GM12878 (cell line): ENCODE measurements around the gene PTPN14. TPM values are rescaled to one million over a fixed set of nuclear protein-coding genes. Genes with fewer than 3 reads are reported as not detected.

Source experiments
- ATAC-seq: fragments of 200-7000 bp; cut with Tn5 transposase; 3 replicates; pipeline ENCODE4 v1.9.1; 2020; ENCODE audit warnings: mild to moderate bottlenecking, moderate library complexity
- BruUV-seq: library from RNA; stranded (reverse); fragments of 400-500 nt; replicated peaks from 2 replicates; lab custom pipeline; 2021; lab: Mats Ljungman, UMichigan
- CTCF ChIA-PET: fragments of 300-600 bp; sonication (Branson Sonifier 250); formaldehyde crosslinking; extraction: SDS; loops from one replicate; lab custom pipeline; 2021; ENCODE audit warnings: inconsistent platforms; lab: Yijun Ruan, JAX
- POLR2A ChIA-PET: fragments of 350-600 bp; formaldehyde crosslinking; extraction: SDS; loops from one replicate; lab custom pipeline; 2021; ENCODE audit warnings: inconsistent platforms; lab: Charles Lee
- RAD21 ChIA-PET: fragments of 300-600 bp; sonication (Branson Sonifier 250); formaldehyde crosslinking; loops from one replicate; lab custom pipeline; 2023; ENCODE audit warnings: antibody characterized with exemption; ENCODE audit not compliant: unreplicated experiment; lab: Charles Lee
- SMC1A ChIA-PET: fragments of 300-600 bp; sonication (Branson Sonifier 250); formaldehyde crosslinking; loops from one replicate; lab custom pipeline; 2023; ENCODE audit not compliant: unreplicated experiment, uncharacterized antibody; lab: Charles Lee
- DNase-seq: peaks from one replicate; pipeline ENCODE4 v3.0.0-alpha.2; 2011; ENCODE audit warnings: low read depth, low spot score
- FAIRE-seq: peaks from 3 replicates; lab custom pipeline; 2011; peaks lifted over from hg19 to GRCh38; lab: Jason Lieb, UNC
- H2AFZ ChIP-seq: 2 replicates; pipeline ENCODE4 v1.6.0; 2011; ENCODE audit warnings: low read depth, low read length, control low read depth; ENCODE audit not compliant: control insufficient read depth
- H3K27ac ChIP-seq: 2 replicates; pipeline ENCODE4 v1.5.1; 2011; ENCODE audit warnings: control low read depth; ENCODE audit not compliant: control insufficient read depth, insufficient read depth
- H3K27me3 ChIP-seq, 2 experiments: replicated peaks in 1 of 2; 2 replicates each; pipeline versions ENCODE4 v1.6.0 to v1.6.1; 2011; ENCODE audit warnings: low read length in 1 of 2; ENCODE audit not compliant: control insufficient read depth in 2 of 2, insufficient read depth in 2 of 2
- H3K36me3 ChIP-seq, 2 experiments: 2 replicates each; pipeline ENCODE4 v1.5.1; 2011; ENCODE audit warnings: low read length in 1 of 2; ENCODE audit not compliant: control insufficient read depth in 2 of 2, insufficient read depth in 2 of 2
- H3K4me1 ChIP-seq: 2 replicates; pipeline ENCODE4 v1.6.1; 2011; ENCODE audit warnings: mild to moderate bottlenecking, low read length, moderate library complexity, mixed read lengths; ENCODE audit not compliant: control insufficient read depth, insufficient read depth
- H3K4me2 ChIP-seq: 2 replicates; pipeline ENCODE4 v1.6.0; 2011; ENCODE audit warnings: control low read depth; ENCODE audit not compliant: control insufficient read depth, insufficient read depth
- H3K4me3 ChIP-seq: fragments of 200-600 bp; sonication (generic); 2 replicates; pipeline ENCODE4 v1.5.1; 2016
- H3K79me2 ChIP-seq: 2 replicates; pipeline ENCODE4 v1.6.0; 2011; ENCODE audit warnings: low read length; ENCODE audit not compliant: control insufficient read depth, insufficient read depth
- H3K9ac ChIP-seq: 2 replicates; pipeline ENCODE4 v1.8.0; 2011; ENCODE audit warnings: low read length, control low read depth, mixed read lengths; ENCODE audit not compliant: control insufficient read depth, insufficient read depth
- H3K9me3 ChIP-seq: replicated peaks from 3 replicates; pipeline ENCODE4 v1.5.1; 2011; ENCODE audit warnings: mild to moderate bottlenecking, low read length; ENCODE audit not compliant: control insufficient read depth, insufficient read depth
- H4K20me1 ChIP-seq: 2 replicates; pipeline ENCODE4 v1.6.0; 2011; ENCODE audit not compliant: control insufficient read depth, insufficient read depth
- CTCF ChIP-seq, 3 experiments: IDR thresholded peaks in 2 of 3; conservative IDR thresholded peaks in 1 of 3; 2 replicates each; pipeline ENCODE4 v1.5.1; 2011; ENCODE audit warnings: low read depth in 3 of 3, low read length in 3 of 3, mild to moderate bottlenecking in 3 of 3, control low read depth in 2 of 3, moderate library complexity in 2 of 3, inconsistent platforms in 1 of 3, mixed read lengths in 1 of 3; ENCODE audit not compliant: control insufficient read depth in 2 of 3, insufficient read depth in 1 of 3; ENCODE audit errors: extremely low read depth in 1 of 3
- IRF3 ChIP-seq: fragments of 450-650 bp; IDR thresholded peaks from 2 replicates; pipeline ENCODE4 v1.6.1; 2014; ENCODE audit warnings: mild to moderate bottlenecking
- MEF2B ChIP-seq: fragments of 450-650 bp; IDR thresholded peaks from 2 replicates; pipeline ENCODE4 v1.6.1; 2018; ENCODE audit warnings: mild to moderate bottlenecking, moderate library complexity; ENCODE audit not compliant: partially characterized antibody, poor library complexity, severe bottlenecking
- RCOR1 ChIP-seq: conservative IDR thresholded peaks from 2 replicates; pipeline ENCODE4 v1.6.1; 2012; ENCODE audit warnings: low read depth, low read length, improper control_type of control experiment
- TAF1 ChIP-seq: IDR thresholded peaks from 2 replicates; pipeline ENCODE4 v1.6.1; 2011; ENCODE audit warnings: mild to moderate bottlenecking, low read depth, low read length, borderline replicate concordance
- ZBTB33 ChIP-seq: fragments of 450-650 bp; IDR thresholded peaks from 2 replicates; pipeline ENCODE4 v1.6.1; 2017; ENCODE audit warnings: mild to moderate bottlenecking
- ZNF592 ChIP-seq: fragments of 450-650 bp; IDR thresholded peaks from 2 replicates; pipeline ENCODE4 v1.6.1; 2017; ENCODE audit warnings: mild to moderate bottlenecking, moderate library complexity
- WGBS: methylation state at CpG from one replicate; pipeline ENCODE4 v1.1.6; 2016; ENCODE audit warnings: low lambda C conversion rate; ENCODE audit not compliant: insufficient replicate concordance, insufficient coverage; ENCODE audit errors: missing lambda C conversion rate; 5-methylcytosine and 5-hydroxymethylcytosine counted together
- in situ Hi-C: fragments of 300-500 bp; cut with MboI; formaldehyde crosslinking; loops from 9 replicates; pipeline ENCODE4 v1.14.3; 2018; ENCODE audit warnings: mixed read lengths
- intact Hi-C: fragments of 100-400 bp; cut with micrococcal nuclease; formaldehyde crosslinking; loops from one replicate; pipeline ENCODE4 v1.14.2; 2022; ENCODE audit not compliant: unreplicated experiment
- polyA plus RNA-seq, 11 experiments: library from polyadenylated mRNA; depleted of rRNA in 4 of 11; unstranded in 6 of 11; stranded (reverse) in 5 of 11; fragments of >200 nt; fragmentation: Nextera tagmentation in 4 of 11; fragmentation: Illumina TruSeq in 1 of 11; extraction: Ambion mirVana in 4 of 11; extraction: Trizol in 1 of 11; gene quantifications; 1 replicate in 1 of 11; 2 replicates in 10 of 11; pipeline versions ENCODE4 v1.2.1 to v1.2.3, GENCODE V29; 2011 to 2016; ENCODE audit warnings: inconsistent platforms in 2 of 11, missing spikeins in 2 of 11, low read depth in 1 of 11
- total RNA-seq, 4 experiments: library from RNA; depleted of rRNA in 3 of 4; stranded (reverse); fragments of >200 nt in 3 of 4; fragmentation: Illumina TruSeq in 1 of 4; extraction: Trizol in 1 of 4; gene quantifications; 2 replicates each; pipeline versions ENCODE4 v1.2.1 to v1.2.3, GENCODE V29; 2013 to 2021

The PTPN14 gene
- total and polyA plus RNA-seq, 10 of the 15 experiments (the other 5 are each of a cell fraction or from before 2014, with no cell fraction given) = 0.05 to 5.1 (median 0.44) TPM

- CTCF ChIA-PET = no interaction called here
- FAIRE-seq = no peak
- SMC1A ChIA-PET = no interaction called here
These were observed 159.3 kb downstream of the PTPN14 start for GRCh38 chr1:214391873-214392645.

More at GRCh38 chr1:214391873-214392645, 159.3 kb downstream of the PTPN14 start:
- in situ Hi-C loops (no loop called here), intact Hi-C loops (no loop called here)
- no peak for TF ChIP-seq IRF3
- no peak for TF ChIP-seq MEF2B
- no peak for TF ChIP-seq ZBTB33
- no peak for TF ChIP-seq ZNF592
- TF ChIP-seq TAF1 = no peak
- no peak for TF ChIP-seq CTCF (IDR thresholded peaks at IDR 0.05 in 2 of 3, conservative IDR thresholded peaks at IDR 0.05 in 1 of 3; ENCODE audit: control insufficient read depth in 2 of 3, extremely low read depth in 1 of 3, insufficient read depth in 1 of 3, low read depth in 3 of 3, low read length in 3 of 3)
- no peak for TF ChIP-seq RCOR1
- H3K9me3 ChIP-seq = no peaks in the 10 kb centered on the region
- H3K27me3 ChIP-seq = peaks cover 0 to 2% of the 10 kb centered on the region in 2 experiments; a peak in 1 of 4 replicates
- 66% methylated on average over 12 of the region's 12 CpGs for WGBS
- no TSS peak for BruUV-seq
- RAD21 ChIA-PET = interaction anchor here (0.7 kb wide), 1 partner anchor 236 kb away, joined by 4 read pairs; no protein-coding TSS in a partner anchor
- no peaks in the 10 kb centered on the region for H3K4me1 ChIP-seq
- H2AFZ ChIP-seq = no peak overlapping the region
- no peaks in the 10 kb centered on the region for H3K79me2 ChIP-seq
- no peak for DNase-seq
- no peak overlapping the region for H3K27ac ChIP-seq
- H3K4me3 ChIP-seq = no peak overlapping the region
- no peaks in the 10 kb centered on the region for H4K20me1 ChIP-seq
- H3K9ac ChIP-seq = no peak overlapping the region
- H3K4me2 ChIP-seq = no peak overlapping the region
- no peaks in the 10 kb centered on the region for H3K36me3 ChIP-seq
- ATAC-seq = no peak
- POLR2A ChIA-PET = no interaction called here
